Measurements from ENCODE around the gene SLC6A15.

Gene SLC6A15

GRCh38 chr12:84841591-84841990, 71.0 kb downstream of the SLC6A15 start:
- no peak overlapping the region for H3K4me3 ChIP-seq (ENCODE audit: low read length in 2 of 2)
- no peaks in the 10 kb centered on the region for H3K9me3 ChIP-seq (ENCODE audit: control insufficient read depth in 2 of 2, low read length in 2 of 2)
- H3K27me3 ChIP-seq (ENCODE audit: control insufficient read depth in 2 of 2, insufficient read depth in 2 of 2, low read length in 2 of 2) = no peaks in the 10 kb centered on the region
- H3K36me3 ChIP-seq (ENCODE audit: control insufficient read depth in 2 of 2, insufficient read depth in 2 of 2, low read length in 2 of 2) = no peaks in the 10 kb centered on the region
- no peaks in the 10 kb centered on the region for H3K4me1 ChIP-seq (ENCODE audit: control insufficient read depth in 2 of 2, insufficient read depth in 2 of 2, low read length in 2 of 2)
- no peak overlapping the region for H3K9ac ChIP-seq (ENCODE audit: low read depth in 1 of 2, low read length in 2 of 2)
- no peak overlapping the region for H3K27ac ChIP-seq (ENCODE audit: low read depth in 2 of 2, low read length in 2 of 2)

- Histone ChIP-seq H3K36me3 (ENCODE audit: control insufficient read depth in 2 of 2, insufficient read depth in 2 of 2, low read length in 2 of 2) (no peaks in the 10 kb centered on the region), H3K4me3 (ENCODE audit: low read length in 2 of 2) (no peak overlapping the region), H3K9me3 (ENCODE audit: control insufficient read depth in 2 of 2, low read length in 2 of 2) (no peaks in the 10 kb centered on the region), H3K27ac (ENCODE audit: low read depth in 2 of 2, low read length in 2 of 2) (no peak overlapping the region), H3K27me3 (ENCODE audit: control insufficient read depth in 2 of 2, insufficient read depth in 2 of 2, low read length in 2 of 2) (no peaks in the 10 kb centered on the region), H3K9ac (ENCODE audit: low read depth in 1 of 2, low read length in 2 of 2) (no peak overlapping the region), H3K4me1 (ENCODE audit: control insufficient read depth in 2 of 2, insufficient read depth in 2 of 2, low read length in 2 of 2) (no peaks in the 10 kb centered on the region)
Observed at GRCh38 chr12:84840356-84840755, 72.2 kb downstream of the SLC6A15 start.

GRCh38 chr12:84826925-84827324, 85.7 kb downstream of the SLC6A15 start:
- Histone ChIP-seq H3K27me3 (ENCODE audit: control insufficient read depth in 2 of 2, insufficient read depth in 2 of 2, low read length in 2 of 2) (no peaks in the 10 kb centered on the region), H3K4me3 (ENCODE audit: low read length in 2 of 2) (no peak overlapping the region), H3K36me3 (ENCODE audit: control insufficient read depth in 2 of 2, insufficient read depth in 2 of 2, low read length in 2 of 2) (no peaks in the 10 kb centered on the region), H3K4me1 (ENCODE audit: control insufficient read depth in 2 of 2, insufficient read depth in 2 of 2, low read length in 2 of 2) (no peaks in the 10 kb centered on the region), H3K27ac (ENCODE audit: low read depth in 2 of 2, low read length in 2 of 2) (no peak overlapping the region), H3K9ac (ENCODE audit: low read depth in 1 of 2, low read length in 2 of 2) (no peak overlapping the region), H3K9me3 (ENCODE audit: control insufficient read depth in 2 of 2, low read length in 2 of 2) (no peaks in the 10 kb centered on the region)

- no peaks in the 10 kb centered on the region for H3K36me3 ChIP-seq (ENCODE audit: control insufficient read depth in 2 of 2, insufficient read depth in 2 of 2, low read length in 2 of 2)
- H3K9me3 ChIP-seq (ENCODE audit: control insufficient read depth in 2 of 2, low read length in 2 of 2) = no peaks in the 10 kb centered on the region
- no peaks in the 10 kb centered on the region for H3K4me1 ChIP-seq (ENCODE audit: control insufficient read depth in 2 of 2, insufficient read depth in 2 of 2, low read length in 2 of 2)
- H3K9ac ChIP-seq (ENCODE audit: low read depth in 1 of 2, low read length in 2 of 2) = no peak overlapping the region
- H3K4me3 ChIP-seq (ENCODE audit: low read length in 2 of 2) = no peak overlapping the region
- H3K27me3 ChIP-seq (ENCODE audit: control insufficient read depth in 2 of 2, insufficient read depth in 2 of 2, low read length in 2 of 2) = no peaks in the 10 kb centered on the region
- H3K27ac ChIP-seq (ENCODE audit: low read depth in 2 of 2, low read length in 2 of 2) = no peak overlapping the region
Observed at GRCh38 chr12:84825149-84825548, 87.5 kb downstream of the SLC6A15 start.

GRCh38 chr12:84822525-84822924, 90.1 kb downstream of the SLC6A15 start:
- Histone ChIP-seq H3K4me1 (ENCODE audit: control insufficient read depth in 2 of 2, insufficient read depth in 2 of 2, low read length in 2 of 2) (no peaks in the 10 kb centered on the region), H3K27me3 (ENCODE audit: control insufficient read depth in 2 of 2, insufficient read depth in 2 of 2, low read length in 2 of 2) (no peaks in the 10 kb centered on the region), H3K4me3 (ENCODE audit: low read length in 2 of 2) (no peak overlapping the region), H3K9me3 (ENCODE audit: control insufficient read depth in 2 of 2, low read length in 2 of 2) (no peaks in the 10 kb centered on the region), H3K36me3 (ENCODE audit: control insufficient read depth in 2 of 2, insufficient read depth in 2 of 2, low read length in 2 of 2) (no peaks in the 10 kb centered on the region), H3K27ac (ENCODE audit: low read depth in 2 of 2, low read length in 2 of 2) (no peak overlapping the region), H3K9ac (ENCODE audit: low read depth in 1 of 2, low read length in 2 of 2) (no peak overlapping the region)

GRCh38 chr12:84816916-84817695, 95.5 kb downstream of the SLC6A15 start:
- Histone ChIP-seq H3K36me3 (ENCODE audit: control insufficient read depth in 2 of 2, insufficient read depth in 2 of 2, low read length in 2 of 2) (no peaks in the 10 kb centered on the region), H3K27me3 (ENCODE audit: control insufficient read depth in 2 of 2, insufficient read depth in 2 of 2, low read length in 2 of 2) (no peaks in the 10 kb centered on the region), H3K9me3 (ENCODE audit: control insufficient read depth in 2 of 2, low read length in 2 of 2) (no peaks in the 10 kb centered on the region), H3K4me1 (ENCODE audit: control insufficient read depth in 2 of 2, insufficient read depth in 2 of 2, low read length in 2 of 2) (no peaks in the 10 kb centered on the region), H3K9ac (ENCODE audit: low read depth in 1 of 2, low read length in 2 of 2) (no peak overlapping the region), H3K4me3 (ENCODE audit: low read length in 2 of 2) (no peak overlapping the region), H3K27ac (ENCODE audit: low read depth in 2 of 2, low read length in 2 of 2) (no peak overlapping the region)

GRCh38 chr12:84814664-84815245, 97.8 kb downstream of the SLC6A15 start:
- H3K9me3 ChIP-seq (ENCODE audit: control insufficient read depth in 2 of 2, low read length in 2 of 2) = no peaks in the 10 kb centered on the region
- H3K4me3 ChIP-seq (ENCODE audit: low read length in 2 of 2) = no peak overlapping the region
- H3K27me3 ChIP-seq (ENCODE audit: control insufficient read depth in 2 of 2, insufficient read depth in 2 of 2, low read length in 2 of 2) = no peaks in the 10 kb centered on the region
- no peak overlapping the region for H3K27ac ChIP-seq (ENCODE audit: low read depth in 2 of 2, low read length in 2 of 2)
- no peaks in the 10 kb centered on the region for H3K4me1 ChIP-seq (ENCODE audit: control insufficient read depth in 2 of 2, insufficient read depth in 2 of 2, low read length in 2 of 2)
- no peak overlapping the region for H3K9ac ChIP-seq (ENCODE audit: low read depth in 1 of 2, low read length in 2 of 2)
- no peaks in the 10 kb centered on the region for H3K36me3 ChIP-seq (ENCODE audit: control insufficient read depth in 2 of 2, insufficient read depth in 2 of 2, low read length in 2 of 2)

- no peaks in the 10 kb centered on the region for H3K27me3 ChIP-seq (ENCODE audit: control insufficient read depth in 2 of 2, insufficient read depth in 2 of 2, low read length in 2 of 2)
- H3K36me3 ChIP-seq (ENCODE audit: control insufficient read depth in 2 of 2, insufficient read depth in 2 of 2, low read length in 2 of 2) = no peaks in the 10 kb centered on the region
- no peaks in the 10 kb centered on the region for H3K9me3 ChIP-seq (ENCODE audit: control insufficient read depth in 2 of 2, low read length in 2 of 2)
- H3K9ac ChIP-seq (ENCODE audit: low read depth in 1 of 2, low read length in 2 of 2) = no peak overlapping the region
- no peak overlapping the region for H3K27ac ChIP-seq (ENCODE audit: low read depth in 2 of 2, low read length in 2 of 2)
- no peaks in the 10 kb centered on the region for H3K4me1 ChIP-seq (ENCODE audit: control insufficient read depth in 2 of 2, insufficient read depth in 2 of 2, low read length in 2 of 2)
- no peak overlapping the region for H3K4me3 ChIP-seq (ENCODE audit: low read length in 2 of 2)
Observed at GRCh38 chr12:84813780-84814663, 98.6 kb downstream of the SLC6A15 start.

GRCh38 chr12:84811291-84811690, 101.3 kb downstream of the SLC6A15 start:
- no peaks in the 10 kb centered on the region for H3K36me3 ChIP-seq (ENCODE audit: control insufficient read depth in 2 of 2, insufficient read depth in 2 of 2, low read length in 2 of 2)
- H3K27me3 ChIP-seq (ENCODE audit: control insufficient read depth in 2 of 2, insufficient read depth in 2 of 2, low read length in 2 of 2) = no peaks in the 10 kb centered on the region
- no peaks in the 10 kb centered on the region for H3K9me3 ChIP-seq (ENCODE audit: control insufficient read depth in 2 of 2, low read length in 2 of 2)
- H3K27ac ChIP-seq (ENCODE audit: low read depth in 2 of 2, low read length in 2 of 2) = no peak overlapping the region
- H3K4me1 ChIP-seq (ENCODE audit: control insufficient read depth in 2 of 2, insufficient read depth in 2 of 2, low read length in 2 of 2) = no peaks in the 10 kb centered on the region
- no peak overlapping the region for H3K4me3 ChIP-seq (ENCODE audit: low read length in 2 of 2)
- no peak overlapping the region for H3K9ac ChIP-seq (ENCODE audit: low read depth in 1 of 2, low read length in 2 of 2)

- Histone ChIP-seq H3K4me3 (ENCODE audit: low read length in 2 of 2) (no peak overlapping the region), H3K9ac (ENCODE audit: low read depth in 1 of 2, low read length in 2 of 2) (no peak overlapping the region), H3K9me3 (ENCODE audit: control insufficient read depth in 2 of 2, low read length in 2 of 2) (no peaks in the 10 kb centered on the region), H3K27me3 (ENCODE audit: control insufficient read depth in 2 of 2, insufficient read depth in 2 of 2, low read length in 2 of 2) (no peaks in the 10 kb centered on the region), H3K4me1 (ENCODE audit: control insufficient read depth in 2 of 2, insufficient read depth in 2 of 2, low read length in 2 of 2) (no peaks in the 10 kb centered on the region), H3K36me3 (ENCODE audit: control insufficient read depth in 2 of 2, insufficient read depth in 2 of 2, low read length in 2 of 2) (no peaks in the 10 kb centered on the region), H3K27ac (ENCODE audit: low read depth in 2 of 2, low read length in 2 of 2) (no peak overlapping the region)
Observed at GRCh38 chr12:84810611-84811010, 102.0 kb downstream of the SLC6A15 start.

Measured in mucosa of rectum (tissue), 2 donors.